A549 (cell line): ENCODE results near the gene ALPK3.

Source experiments
- CEBPB ChIP-seq, 2 experiments: fragments of >200 bp in 1 of 2; sonication (Bioruptor Twin) in 1 of 2; formaldehyde crosslinking in 1 of 2; IDR thresholded peaks; 2 replicates each; pipeline ENCODE4 v1.6.1; 2012 to 2016
- CHD2 ChIP-seq: fragments of 150-350 bp; IDR thresholded peaks from 2 replicates; pipeline ENCODE4 v1.6.1; 2014; ENCODE audit warnings: low read length; ENCODE audit not compliant: partially characterized antibody
- EP300 ChIP-seq, 2 experiments: fragments of >200 bp; sonication (Bioruptor Twin); formaldehyde crosslinking; IDR thresholded peaks; 2 replicates in 1 of 2; 3 replicates in 1 of 2; pipeline ENCODE4 v1.6.1; 2016 to 2017
- ESRRA ChIP-seq: fragments of 150-350 bp; IDR thresholded peaks from 2 replicates; pipeline ENCODE4 v1.6.1; 2014; ENCODE audit warnings: mild to moderate bottlenecking, low read length, borderline replicate concordance
- MYC ChIP-seq: IDR thresholded peaks from 2 replicates; pipeline ENCODE4 v1.6.1; 2012; ENCODE audit warnings: mild to moderate bottlenecking, inconsistent platforms, low read length, improper control_type of control experiment, borderline replicate concordance
- NFE2L2 ChIP-seq: fragments of 150-350 bp; conservative IDR thresholded peaks from 2 replicates; pipeline ENCODE4 v1.6.1; 2014; ENCODE audit warnings: low read length
- POLR2A ChIP-seq: IDR thresholded peaks from 2 replicates; pipeline ENCODE4 v1.6.1; 2012; ENCODE audit warnings: mild to moderate bottlenecking, low read length
- RARB ChIP-seq: fragments of 250-450 bp; sonication (Bioruptor Pico); IDR thresholded peaks from 2 replicates; pipeline ENCODE4 v1.8.0; 2021; ENCODE audit warnings: mild to moderate bottlenecking, moderate library complexity
- RFX5 ChIP-seq: fragments of 450-650 bp; IDR thresholded peaks from 2 replicates; pipeline ENCODE4 v1.7.1; 2014; ENCODE audit warnings: antibody characterized with exemption, mild to moderate bottlenecking, moderate library complexity
- TF ChIP-seq, protein P1 (sequence below): fragments of >200 bp; sonication (Bioruptor Twin); formaldehyde crosslinking; IDR thresholded peaks from 3 replicates; pipeline ENCODE4 v1.5.1; 2016
- TF ChIP-seq, protein P2 (sequence below): IDR thresholded peaks from 2 replicates; pipeline ENCODE4 v1.6.1; 2012
- TF ChIP-seq, protein P3 (sequence below): fragments of >200 bp; sonication (Bioruptor Twin); formaldehyde crosslinking; IDR thresholded peaks from 3 replicates; pipeline ENCODE4 v1.6.1; 2016

DNA sequence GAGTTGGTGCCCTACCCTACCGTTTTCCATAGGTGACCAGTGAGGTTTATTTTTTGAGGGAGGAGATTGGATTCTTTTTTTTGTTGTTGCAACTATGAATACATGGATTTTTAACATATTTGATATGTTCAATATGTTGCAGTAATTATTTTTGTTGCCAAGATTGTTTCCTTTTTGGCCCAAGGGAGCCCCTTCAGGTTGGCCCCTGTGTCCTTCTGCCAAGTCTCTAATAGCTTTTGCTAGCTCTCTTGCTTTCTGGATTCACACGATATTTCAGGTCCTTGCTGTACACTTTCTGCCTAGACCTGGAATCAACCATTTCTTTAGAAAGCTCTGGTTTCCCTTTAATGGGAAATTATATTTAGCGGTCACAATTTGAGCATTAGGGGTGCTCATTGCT lies 44.6 kb downstream of the ALPK3 start:
- TF ChIP-seq, protein P1, sequence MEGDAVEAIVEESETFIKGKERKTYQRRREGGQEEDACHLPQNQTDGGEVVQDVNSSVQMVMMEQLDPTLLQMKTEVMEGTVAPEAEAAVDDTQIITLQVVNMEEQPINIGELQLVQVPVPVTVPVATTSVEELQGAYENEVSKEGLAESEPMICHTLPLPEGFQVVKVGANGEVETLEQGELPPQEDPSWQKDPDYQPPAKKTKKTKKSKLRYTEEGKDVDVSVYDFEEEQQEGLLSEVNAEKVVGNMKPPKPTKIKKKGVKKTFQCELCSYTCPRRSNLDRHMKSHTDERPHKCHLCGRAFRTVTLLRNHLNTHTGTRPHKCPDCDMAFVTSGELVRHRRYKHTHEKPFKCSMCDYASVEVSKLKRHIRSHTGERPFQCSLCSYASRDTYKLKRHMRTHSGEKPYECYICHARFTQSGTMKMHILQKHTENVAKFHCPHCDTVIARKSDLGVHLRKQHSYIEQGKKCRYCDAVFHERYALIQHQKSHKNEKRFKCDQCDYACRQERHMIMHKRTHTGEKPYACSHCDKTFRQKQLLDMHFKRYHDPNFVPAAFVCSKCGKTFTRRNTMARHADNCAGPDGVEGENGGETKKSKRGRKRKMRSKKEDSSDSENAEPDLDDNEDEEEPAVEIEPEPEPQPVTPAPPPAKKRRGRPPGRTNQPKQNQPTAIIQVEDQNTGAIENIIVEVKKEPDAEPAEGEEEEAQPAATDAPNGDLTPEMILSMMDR: no peak
- no peak for TF ChIP-seq RARB (CRISPR knock-in tag)
- TF ChIP-seq, protein P2, sequence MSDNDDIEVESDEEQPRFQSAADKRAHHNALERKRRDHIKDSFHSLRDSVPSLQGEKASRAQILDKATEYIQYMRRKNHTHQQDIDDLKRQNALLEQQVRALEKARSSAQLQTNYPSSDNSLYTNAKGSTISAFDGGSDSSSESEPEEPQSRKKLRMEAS: no peak
- no peak for TF ChIP-seq POLR2A
- TF ChIP-seq, protein P3, sequence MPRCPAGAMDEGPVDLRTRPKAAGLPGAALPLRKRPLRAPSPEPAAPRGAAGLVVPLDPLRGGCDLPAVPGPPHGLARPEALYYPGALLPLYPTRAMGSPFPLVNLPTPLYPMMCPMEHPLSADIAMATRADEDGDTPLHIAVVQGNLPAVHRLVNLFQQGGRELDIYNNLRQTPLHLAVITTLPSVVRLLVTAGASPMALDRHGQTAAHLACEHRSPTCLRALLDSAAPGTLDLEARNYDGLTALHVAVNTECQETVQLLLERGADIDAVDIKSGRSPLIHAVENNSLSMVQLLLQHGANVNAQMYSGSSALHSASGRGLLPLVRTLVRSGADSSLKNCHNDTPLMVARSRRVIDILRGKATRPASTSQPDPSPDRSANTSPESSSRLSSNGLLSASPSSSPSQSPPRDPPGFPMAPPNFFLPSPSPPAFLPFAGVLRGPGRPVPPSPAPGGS: no peak
- TF ChIP-seq ESRRA: no peak
- TF ChIP-seq RFX5: no peak
- no peak for TF ChIP-seq NFE2L2
- no peak for TF ChIP-seq MYC
- TF ChIP-seq CHD2: no peak
- TF ChIP-seq CEBPB (IDR thresholded peaks at IDR 0.05): no peak
- no peak for TF ChIP-seq EP300 (IDR thresholded peaks at IDR 0.05)
